Trophoblast cell (in vitro differentiated cells and primary cell): ENCODE measurements around the gene ZNF319.
A peak's percentile ranks its signal among the peaks of the same experiment; 100 is the strongest.

Source experiments
- DNase-seq, 2 donors: peaks; one replicate each; pipeline ENCODE4 v3.0.0-alpha.2; 2016
- H2AFZ ChIP-seq: 2 replicates; pipeline ENCODE4 v1.6.1; 2013; ENCODE audit warnings: low read length, moderate library complexity, mild to moderate bottlenecking; ENCODE audit not compliant: insufficient read depth, poor library complexity
- H2AK5ac ChIP-seq: 2 replicates; pipeline ENCODE4 v1.6.1; 2013; ENCODE audit warnings: mild to moderate bottlenecking, low read length
- H2BK120ac ChIP-seq: 2 replicates; pipeline ENCODE4 v1.6.1; 2013; ENCODE audit warnings: low read length, mild to moderate bottlenecking, moderate library complexity; ENCODE audit not compliant: insufficient read depth, poor library complexity
- H2BK12ac ChIP-seq: 2 replicates; pipeline ENCODE4 v1.6.1; 2013; ENCODE audit warnings: mild to moderate bottlenecking, low read length, moderate library complexity
- H2BK5ac ChIP-seq: 2 replicates; pipeline ENCODE4 v1.6.1; 2013; ENCODE audit warnings: low read length, low read depth, moderate library complexity, mild to moderate bottlenecking; ENCODE audit not compliant: poor library complexity
- H3K14ac ChIP-seq: 2 replicates; pipeline ENCODE4 v1.6.1; 2013; ENCODE audit warnings: mild to moderate bottlenecking, low read length
- H3K18ac ChIP-seq: 2 replicates; pipeline ENCODE4 v1.6.1; 2013; ENCODE audit warnings: mild to moderate bottlenecking, low read length
- H3K23ac ChIP-seq: 2 replicates; pipeline ENCODE4 v1.6.1; 2013; ENCODE audit warnings: low read length
- H3K27ac ChIP-seq: 2 replicates; pipeline ENCODE4 v1.5.1; 2013; ENCODE audit warnings: low read depth, mild to moderate bottlenecking, inconsistent platforms, low read length, moderate library complexity
- H3K27me3 ChIP-seq: 2 replicates; pipeline ENCODE4 v1.6.1; 2013; ENCODE audit warnings: inconsistent platforms, mild to moderate bottlenecking, low read length, moderate library complexity; ENCODE audit not compliant: insufficient read depth
- H3K36me3 ChIP-seq, 2 experiments: 1 replicate in 1 of 2; 2 replicates in 1 of 2; pipeline ENCODE4 v1.6.1; 2013; ENCODE audit warnings: low read length in 2 of 2, mild to moderate bottlenecking in 2 of 2, moderate library complexity in 1 of 2; ENCODE audit not compliant: insufficient read depth in 2 of 2, control insufficient read depth in 1 of 2
- H3K4ac ChIP-seq: 2 replicates; pipeline ENCODE4 v1.6.1; 2013; ENCODE audit warnings: low read depth, mild to moderate bottlenecking, low read length, moderate library complexity
- H3K4me1 ChIP-seq, 2 experiments: 1 replicate in 1 of 2; 2 replicates in 1 of 2; pipeline ENCODE4 v1.6.1; 2013; ENCODE audit warnings: low read length in 2 of 2, mild to moderate bottlenecking in 2 of 2, moderate library complexity in 1 of 2; ENCODE audit not compliant: insufficient read depth in 2 of 2, control insufficient read depth in 1 of 2
- H3K4me2 ChIP-seq: 2 replicates; pipeline ENCODE4 v1.6.1; 2013; ENCODE audit warnings: inconsistent platforms, mild to moderate bottlenecking, low read length, moderate library complexity
- H3K4me3 ChIP-seq: 2 replicates; pipeline ENCODE4 v1.5.1; 2013; ENCODE audit warnings: mild to moderate bottlenecking, low read depth, low read length, inconsistent platforms
- H3K79me1 ChIP-seq: one replicate; pipeline ENCODE4 v1.6.1; 2013; ENCODE audit warnings: low read length
- H3K79me2 ChIP-seq: 2 replicates; pipeline ENCODE4 v1.6.1; 2013; ENCODE audit warnings: low read length, mild to moderate bottlenecking; ENCODE audit not compliant: control insufficient read depth, insufficient read depth, poor library complexity
- H3K9ac ChIP-seq: 2 replicates; pipeline ENCODE4 v1.6.1; 2013; ENCODE audit warnings: mild to moderate bottlenecking, low read length
- H3K9me3 ChIP-seq: 2 replicates; pipeline ENCODE4 v1.6.1; 2013; ENCODE audit warnings: low read depth, mild to moderate bottlenecking, control low read depth, inconsistent platforms, low read length; ENCODE audit not compliant: insufficient read depth
- H4K12ac ChIP-seq: 2 replicates; pipeline ENCODE4 v1.6.1; 2013; ENCODE audit warnings: low read depth, mild to moderate bottlenecking, low read length, moderate library complexity
- H4K8ac ChIP-seq: 2 replicates; pipeline ENCODE4 v1.6.1; 2013; ENCODE audit warnings: low read depth, mild to moderate bottlenecking, low read length, moderate library complexity
- H4K91ac ChIP-seq: one replicate; pipeline ENCODE4 v1.6.1; 2013; ENCODE audit warnings: low read depth, mild to moderate bottlenecking, low read length, moderate library complexity
- WGBS: extraction: QIAGEN DNeasy Blood & Tissue Kit; methylation state at CpG from one replicate; pipeline ENCODE4 v1.1.7; 2013; ENCODE audit warnings: missing lambda C conversion rate; ENCODE audit not compliant: insufficient read length, insufficient coverage; ENCODE audit errors: extremely low coverage; 5-methylcytosine and 5-hydroxymethylcytosine counted together

Gene ZNF319

GRCh38 chr16:57959804-57960203 is 40.7 kb downstream of the ZNF319 start:
- Histone ChIP-seq H3K4me1 (peaks cover 26 to 27% of the 10 kb centered on the region in 2 experiments), H3K18ac (peak overlapping the region; percentile 38), H2AFZ (no peak overlapping the region), H3K79me2 (peaks cover 2% of the 10 kb centered on the region), H3K4me3 (no peak overlapping the region), H3K9me3 (no peaks in the 10 kb centered on the region), H2BK5ac (no peak overlapping the region), H2BK12ac (peak overlapping the region; percentile 60), H2BK120ac (peak overlapping the region; percentile 46), H3K36me3 (no peaks in the 10 kb centered on the region), H4K12ac (no peak overlapping the region), H3K9ac (no peak overlapping the region), H4K8ac (no peak overlapping the region), H3K4ac (no peak overlapping the region), H3K79me1 (peaks cover 12% of the 10 kb centered on the region), H3K27me3 (no peaks in the 10 kb centered on the region), H4K91ac (peak overlapping the region; percentile 29), H3K14ac (peak overlapping the region; percentile 15), H3K27ac (peak overlapping the region; percentile 4), H2AK5ac (no peak overlapping the region), H3K23ac (no peak overlapping the region), H3K4me2 (no peak overlapping the region)
- no CpG with 5 or more reads among the region's 11 CpGs for WGBS
- DNase-seq = no peak

- peak; percentile 25 to 64 for DNase-seq
- H3K4me3 ChIP-seq = no peak overlapping the region
- no peak overlapping the region for H2AFZ ChIP-seq
- H2BK120ac ChIP-seq = no peak overlapping the region
- H3K9me3 ChIP-seq = no peaks in the 10 kb centered on the region
- peaks cover 12% of the 10 kb centered on the region for H3K79me1 ChIP-seq
- no peak overlapping the region for H3K23ac ChIP-seq
- H3K14ac ChIP-seq = no peak overlapping the region
- no peak overlapping the region for H3K9ac ChIP-seq
- H2BK5ac ChIP-seq = no peak overlapping the region
- H3K4ac ChIP-seq = no peak overlapping the region
- no peak overlapping the region for H4K12ac ChIP-seq
- WGBS = no CpG with 5 or more reads among the region's 8 CpGs
- H3K27me3 ChIP-seq = no peaks in the 10 kb centered on the region
- no peaks in the 10 kb centered on the region for H3K36me3 ChIP-seq
- H3K4me1 ChIP-seq = peaks cover 26 to 27% of the 10 kb centered on the region in 2 experiments
- H2AK5ac ChIP-seq = no peak overlapping the region
- H2BK12ac ChIP-seq = no peak overlapping the region
- no peak overlapping the region for H3K4me2 ChIP-seq
- H3K79me2 ChIP-seq = peaks cover 2% of the 10 kb centered on the region
- no peak overlapping the region for H4K91ac ChIP-seq
- no peak overlapping the region for H4K8ac ChIP-seq
- no peak overlapping the region for H3K18ac ChIP-seq
- no peak overlapping the region for H3K27ac ChIP-seq
Measured at GRCh38 chr16:57959121-57959520, 41.4 kb downstream of the ZNF319 start.

GRCh38 chr16:57958544-57958943 is 41.9 kb downstream of the ZNF319 start:
- Histone ChIP-seq H3K36me3 (no peaks in the 10 kb centered on the region), H3K9ac (no peak overlapping the region), H3K18ac (peak overlapping the region; percentile 51), H3K14ac (peak overlapping the region; percentile 38), H3K4me2 (no peak overlapping the region), H3K27ac (no peak overlapping the region), H2AK5ac (peak overlapping the region; percentile 61), H2BK12ac (peak overlapping the region; percentile 59), H3K4me1 (peaks cover 26 to 27% of the 10 kb centered on the region in 2 experiments), H4K8ac (peak overlapping the region; percentile 77), H3K4me3 (no peak overlapping the region), H3K4ac (peak overlapping the region; percentile 38), H4K12ac (peak overlapping the region; percentile 23), H2AFZ (no peak overlapping the region), H2BK120ac (peak overlapping the region; percentile 55), H3K9me3 (no peaks in the 10 kb centered on the region), H2BK5ac (peak overlapping the region; percentile 18), H3K79me2 (peaks cover 2% of the 10 kb centered on the region), H4K91ac (peak overlapping the region; percentile 64), H3K23ac (no peak overlapping the region), H3K27me3 (no peaks in the 10 kb centered on the region), H3K79me1 (peaks cover 12% of the 10 kb centered on the region)
- no peak for DNase-seq
- WGBS = no CpG with 5 or more reads among the region's 6 CpGs

- no CpG with 5 or more reads among the region's 8 CpGs for WGBS
Measured at GRCh38 chr16:57957673-57958392, 42.6 kb downstream of the ZNF319 start.

More at GRCh38 chr16:57957673-57958392, 42.6 kb downstream of the ZNF319 start:
- H3K4me1 ChIP-seq = peaks cover 26 to 27% of the 10 kb centered on the region in 2 experiments
- H4K91ac ChIP-seq = peak overlapping the region; percentile 64
- peak overlapping the region; percentile 18 for H2BK5ac ChIP-seq
- peak overlapping the region; percentile 61 for H2AK5ac ChIP-seq
- H3K79me1 ChIP-seq = peaks cover 12% of the 10 kb centered on the region
- no peak overlapping the region for H3K23ac ChIP-seq
- no peak for DNase-seq
- peak overlapping the region; percentile 77 for H4K8ac ChIP-seq
- H3K9me3 ChIP-seq = no peaks in the 10 kb centered on the region
- no peaks in the 10 kb centered on the region for H3K27me3 ChIP-seq
- H3K18ac ChIP-seq = peak overlapping the region; percentile 51
- peaks cover 2% of the 10 kb centered on the region for H3K79me2 ChIP-seq
- H2BK120ac ChIP-seq = peak overlapping the region; percentile 55
- no peak overlapping the region for H3K4me3 ChIP-seq
- peak overlapping the region; percentile 59 for H2BK12ac ChIP-seq
- H4K12ac ChIP-seq = peak overlapping the region; percentile 23
- H3K4me2 ChIP-seq = no peak overlapping the region
- H3K27ac ChIP-seq = no peak overlapping the region
- peak overlapping the region; percentile 38 for H3K14ac ChIP-seq
- H3K4ac ChIP-seq = peak overlapping the region; percentile 38
- H2AFZ ChIP-seq = no peak overlapping the region
- H3K9ac ChIP-seq = no peak overlapping the region
- H3K36me3 ChIP-seq = no peaks in the 10 kb centered on the region
